Fibroblast of lung (primary cell): ENCODE results near the gene CHRNA5. TPM values are rescaled to one million over a fixed set of nuclear protein-coding genes. Genes with fewer than 3 reads are reported as not detected.

Experiments
- DNase-seq, 2 donors: peaks; one replicate each; pipeline versions ENCODE4 v3.0.0 to v3.0.0-alpha.2; 2010; ENCODE audit warnings: low read depth in 2 of 2
- H2AFZ ChIP-seq: 2 replicates; pipeline ENCODE4 v1.5.1; 2012; ENCODE audit warnings: low read length, control low read depth, inconsistent platforms
- H3K27ac ChIP-seq: 2 replicates; pipeline ENCODE4 v1.5.1; 2011; ENCODE audit warnings: low read length, control low read depth; ENCODE audit not compliant: insufficient read depth
- H3K27me3 ChIP-seq: 2 replicates; pipeline ENCODE4 v1.5.1; 2011; ENCODE audit warnings: mild to moderate bottlenecking, low read length; ENCODE audit not compliant: control insufficient read depth, insufficient read depth
- H3K36me3 ChIP-seq: 2 replicates; pipeline ENCODE4 v1.5.1; 2011; ENCODE audit warnings: low read length; ENCODE audit not compliant: control insufficient read depth, insufficient read depth
- H3K4me1 ChIP-seq: 2 replicates; pipeline ENCODE4 v1.5.1; 2011; ENCODE audit warnings: low read length; ENCODE audit not compliant: control insufficient read depth, insufficient read depth; ENCODE audit errors: extremely low read depth
- H3K4me2 ChIP-seq: 2 replicates; pipeline ENCODE4 v1.5.1; 2011; ENCODE audit warnings: low read length, control low read depth; ENCODE audit not compliant: insufficient read depth; ENCODE audit errors: extremely low read depth
- H3K4me3 ChIP-seq, 4 experiments: fragments of 200-600 bp in 1 of 4; sonication (generic) in 1 of 4; replicated peaks in 1 of 4; 2 replicates each; pipeline ENCODE4 v1.5.1; 2011 to 2016; ENCODE audit warnings: low read length in 4 of 4, low read depth in 3 of 4, mild to moderate bottlenecking in 3 of 4, control low read depth in 2 of 4, inconsistent platforms in 1 of 4, mixed read lengths in 1 of 4; ENCODE audit not compliant: insufficient read depth in 1 of 4; ENCODE audit errors: control extremely low read depth in 1 of 4
- H3K79me2 ChIP-seq: 2 replicates; pipeline ENCODE4 v1.5.1; 2012; ENCODE audit warnings: mild to moderate bottlenecking, low read length, inconsistent platforms; ENCODE audit not compliant: control insufficient read depth, insufficient read depth
- H3K9ac ChIP-seq: 2 replicates; pipeline ENCODE4 v1.5.1; 2011; ENCODE audit warnings: mild to moderate bottlenecking, low read length, control low read depth; ENCODE audit not compliant: insufficient read depth
- H3K9me3 ChIP-seq: 2 replicates; pipeline ENCODE4 v1.5.1; 2012; ENCODE audit warnings: low read depth, low read length; ENCODE audit not compliant: control insufficient read depth, insufficient read depth
- H4K20me1 ChIP-seq: 2 replicates; pipeline ENCODE4 v1.5.1; 2011; ENCODE audit warnings: low read length; ENCODE audit not compliant: control insufficient read depth, insufficient read depth; ENCODE audit errors: extremely low read depth
- EZH2 ChIP-seq: IDR thresholded peaks from 2 replicates; pipeline ENCODE4 v1.5.1; 2012; ENCODE audit warnings: low read length, control low read depth, mild to moderate bottlenecking; ENCODE audit errors: missing control alignments
- polyA plus RNA-seq, 2 donors: library from polyadenylated mRNA; depleted of rRNA in 1 of 2; stranded (reverse) in 1 of 2; unstranded in 1 of 2; fragments of >200 nt; gene quantifications; 2 replicates each; pipeline ENCODE4 v1.2.1, GENCODE V29; 2011 to 2012; ENCODE audit warnings: missing spikeins in 1 of 2
- total RNA-seq: library from RNA; depleted of rRNA; stranded (reverse); fragments of >200 nt; gene quantifications from 2 replicates; pipeline ENCODE4 v1.2.1, GENCODE V29; 2014
- TF ChIP-seq, protein P1 (sequence below), 2 donors: IDR thresholded peaks in 1 of 2; conservative IDR thresholded peaks in 1 of 2; 1 replicate in 1 of 2; 2 replicates in 1 of 2; pipeline ENCODE4 v1.5.1; 2011 to 2012; ENCODE audit warnings: low read length in 2 of 2, control low read depth in 1 of 2, inconsistent platforms in 1 of 2, low read depth in 1 of 2, mild to moderate bottlenecking in 1 of 2

Gene CHRNA5
- total and polyA plus RNA-seq, 2 donors (not counting 1 experiment from before 2014, with no cell fraction given), result 0.17 to 1.2 TPM

GRCh38 chr15:78625606-78626280 lies 60.4 kb downstream of the CHRNA5 start:
- H3K4me2 ChIP-seq, result no peak overlapping the region
- H3K4me1 ChIP-seq, result no peaks in the 10 kb centered on the region
- no peaks in the 10 kb centered on the region for H3K36me3 ChIP-seq
- H3K9ac ChIP-seq, result no peak overlapping the region
- H3K79me2 ChIP-seq, result no peaks in the 10 kb centered on the region
- TF ChIP-seq EZH2, result no peak
- TF ChIP-seq, protein P1, sequence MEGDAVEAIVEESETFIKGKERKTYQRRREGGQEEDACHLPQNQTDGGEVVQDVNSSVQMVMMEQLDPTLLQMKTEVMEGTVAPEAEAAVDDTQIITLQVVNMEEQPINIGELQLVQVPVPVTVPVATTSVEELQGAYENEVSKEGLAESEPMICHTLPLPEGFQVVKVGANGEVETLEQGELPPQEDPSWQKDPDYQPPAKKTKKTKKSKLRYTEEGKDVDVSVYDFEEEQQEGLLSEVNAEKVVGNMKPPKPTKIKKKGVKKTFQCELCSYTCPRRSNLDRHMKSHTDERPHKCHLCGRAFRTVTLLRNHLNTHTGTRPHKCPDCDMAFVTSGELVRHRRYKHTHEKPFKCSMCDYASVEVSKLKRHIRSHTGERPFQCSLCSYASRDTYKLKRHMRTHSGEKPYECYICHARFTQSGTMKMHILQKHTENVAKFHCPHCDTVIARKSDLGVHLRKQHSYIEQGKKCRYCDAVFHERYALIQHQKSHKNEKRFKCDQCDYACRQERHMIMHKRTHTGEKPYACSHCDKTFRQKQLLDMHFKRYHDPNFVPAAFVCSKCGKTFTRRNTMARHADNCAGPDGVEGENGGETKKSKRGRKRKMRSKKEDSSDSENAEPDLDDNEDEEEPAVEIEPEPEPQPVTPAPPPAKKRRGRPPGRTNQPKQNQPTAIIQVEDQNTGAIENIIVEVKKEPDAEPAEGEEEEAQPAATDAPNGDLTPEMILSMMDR (conservative IDR thresholded peaks at IDR 0.05 in 1 of 2, IDR thresholded peaks at IDR 0.05 in 1 of 2; ENCODE audit: low read depth in 1 of 2, low read length in 2 of 2), result no peak
- no peaks in the 10 kb centered on the region for H4K20me1 ChIP-seq
- peaks cover 11% of the 10 kb centered on the region for H3K27me3 ChIP-seq
- no peak overlapping the region for H3K4me3 ChIP-seq
- H2AFZ ChIP-seq, result no peak overlapping the region
- no peak overlapping the region for H3K27ac ChIP-seq
- H3K9me3 ChIP-seq, result no peaks in the 10 kb centered on the region
- no peak for DNase-seq

GRCh38 chr15:78626381-78626995 lies 61.2 kb downstream of the CHRNA5 start:
- Histone ChIP-seq H3K27me3 (peaks cover 11% of the 10 kb centered on the region), H4K20me1 (no peaks in the 10 kb centered on the region), H2AFZ (no peak overlapping the region), H3K79me2 (no peaks in the 10 kb centered on the region), H3K36me3 (no peaks in the 10 kb centered on the region), H3K9ac (no peak overlapping the region), H3K4me3 (no peak overlapping the region), H3K9me3 (no peaks in the 10 kb centered on the region), H3K4me2 (no peak overlapping the region), H3K4me1 (no peaks in the 10 kb centered on the region), H3K27ac (no peak overlapping the region)
- no peak for DNase-seq
- TF ChIP-seq, protein P1 (conservative IDR thresholded peaks at IDR 0.05 in 1 of 2, IDR thresholded peaks at IDR 0.05 in 1 of 2; ENCODE audit: low read depth in 1 of 2, low read length in 2 of 2), result no peak
- no peak for TF ChIP-seq EZH2

- H2AFZ ChIP-seq, result no peak overlapping the region
- H3K4me3 ChIP-seq, result no peak overlapping the region
- H3K9ac ChIP-seq, result no peak overlapping the region
- DNase-seq, result no peak
- no peaks in the 10 kb centered on the region for H3K79me2 ChIP-seq
- H3K27me3 ChIP-seq, result peaks cover 3% of the 10 kb centered on the region
- H4K20me1 ChIP-seq, result no peaks in the 10 kb centered on the region
- TF ChIP-seq, protein P1 (conservative IDR thresholded peaks at IDR 0.05 in 1 of 2, IDR thresholded peaks at IDR 0.05 in 1 of 2; ENCODE audit: low read depth in 1 of 2, low read length in 2 of 2), result no peak
- no peaks in the 10 kb centered on the region for H3K4me1 ChIP-seq
- H3K4me2 ChIP-seq, result no peak overlapping the region
- H3K27ac ChIP-seq, result no peak overlapping the region
- H3K36me3 ChIP-seq, result no peaks in the 10 kb centered on the region
- no peaks in the 10 kb centered on the region for H3K9me3 ChIP-seq
These were observed 62.0 kb downstream of the CHRNA5 start for GRCh38 chr15:78627348-78627747.
